ENCODE data around the gene PEDS1.

GRCh38 chr20:50108556-50109235 lies 44.8 kb downstream of the PEDS1 start:
- TF ChIP-seq CTCF (IDR thresholded peaks at IDR 0.05) (peak in 1 of 4 experiments; percentile 22), EP300 (IDR thresholded peaks at IDR 0.05) (no peak), POLR2A (IDR thresholded peaks at IDR 0.05) (no peak)

All from gastroesophageal sphincter (tissue), 3 donors.